GM23338 (cell line): Measurements from ENCODE around the gene TBC1D5. TPM values are rescaled to one million over a fixed set of nuclear protein-coding genes. Genes with fewer than 3 reads are reported as not detected.

Experiments
- ATAC-seq: fragments of 200-7000 bp; cut with Tn5 transposase; 3 replicates; pipeline ENCODE4 v1.9.1; 2020
- DNase-seq: peaks from one replicate; pipeline ENCODE4 v3.0.0-alpha.2; 2015; ENCODE audit warnings: low spot score
- H2AFZ ChIP-seq: fragments of 200-600 bp; sonication (generic); 2 replicates; pipeline ENCODE4 v1.8.0; 2016; ENCODE audit warnings: antibody characterized with exemption, mild to moderate bottlenecking, moderate library complexity
- H3F3A ChIP-seq: fragments of 200-600 bp; sonication (generic); replicated peaks from 2 replicates; pipeline ENCODE4 v1.8.0; 2017; ENCODE audit warnings: antibody characterized with exemption, mixed run types, low read depth
- H3K27ac ChIP-seq: fragments of 200-600 bp; sonication (generic); 2 replicates; pipeline ENCODE4 v1.6.1; 2016; ENCODE audit warnings: low read depth
- H3K27me3 ChIP-seq: fragments of 200-600 bp; sonication (generic); 2 replicates; pipeline ENCODE4 v1.8.0; 2016; ENCODE audit warnings: mild to moderate bottlenecking, mixed run types, moderate library complexity; ENCODE audit not compliant: insufficient read depth
- H3K36me3 ChIP-seq: fragments of 200-600 bp; sonication (generic); 2 replicates; pipeline ENCODE4 v1.8.0; 2016; ENCODE audit warnings: mild to moderate bottlenecking; ENCODE audit not compliant: insufficient read depth
- H3K4me1 ChIP-seq: fragments of 200-600 bp; sonication (generic); 2 replicates; pipeline ENCODE4 v1.8.0; 2016; ENCODE audit warnings: mild to moderate bottlenecking, moderate library complexity; ENCODE audit not compliant: insufficient read depth
- H3K4me2 ChIP-seq: fragments of 200-600 bp; sonication (generic); 2 replicates; pipeline ENCODE4 v1.7.1; 2017; ENCODE audit warnings: mixed run types
- H3K4me3 ChIP-seq: fragments of 200-600 bp; sonication (generic); 2 replicates; pipeline ENCODE4 v1.6.1; 2016; ENCODE audit warnings: mixed run types
- H3K79me2 ChIP-seq: fragments of 200-600 bp; sonication (generic); replicated peaks from 2 replicates; pipeline ENCODE4 v1.8.0; 2017; ENCODE audit warnings: mild to moderate bottlenecking; ENCODE audit not compliant: insufficient read depth
- H3K9me2 ChIP-seq: fragments of 200-600 bp; sonication (generic); 2 replicates; pipeline ENCODE4 v1.8.0; 2017; ENCODE audit not compliant: insufficient read depth
- H4K20me1 ChIP-seq: fragments of 200-600 bp; sonication (generic); replicated peaks from 2 replicates; pipeline ENCODE4 v1.8.0; 2017; ENCODE audit warnings: mild to moderate bottlenecking; ENCODE audit not compliant: insufficient read depth
- H3K27ac Mint-ChIP-seq: 2 replicates; pipeline ENCODE4 v1.8.0; 2020; ENCODE audit warnings: inconsistent platforms, mild to moderate bottlenecking, moderate library complexity, mixed read lengths
- H3K27me3 Mint-ChIP-seq: 3 replicates; pipeline ENCODE4 v1.8.0; 2022; ENCODE audit warnings: low read depth, mild to moderate bottlenecking, moderate library complexity, mixed read lengths, inconsistent platforms; ENCODE audit not compliant: insufficient read depth, poor library complexity
- H3K36me3 Mint-ChIP-seq: 3 replicates; pipeline ENCODE4 v1.8.0; 2021; ENCODE audit warnings: low read depth, mild to moderate bottlenecking, inconsistent platforms, moderate library complexity, mixed read lengths
- H3K4me1 Mint-ChIP-seq: 3 replicates; pipeline ENCODE4 v1.8.0; 2020; ENCODE audit warnings: mild to moderate bottlenecking, inconsistent platforms, mixed read lengths
- H3K4me3 Mint-ChIP-seq: 3 replicates; pipeline ENCODE4 v1.8.0; 2021; ENCODE audit warnings: moderate library complexity, mild to moderate bottlenecking, inconsistent platforms, mixed read lengths
- H3K9me3 Mint-ChIP-seq: 3 replicates; pipeline ENCODE4 v1.8.0; 2020; ENCODE audit warnings: moderate library complexity, mild to moderate bottlenecking, inconsistent platforms, mixed read lengths
- CREB1 ChIP-seq: fragments of 250-450 bp; sonication (Bioruptor Pico); IDR thresholded peaks from 2 replicates; pipeline ENCODE4 v1.5.0; 2020; ENCODE audit warnings: low read depth, mild to moderate bottlenecking, moderate library complexity
- CTCF ChIP-seq, 2 experiments: fragments of 200-600 bp in 1 of 2; sonication (generic) in 1 of 2; conservative IDR thresholded peaks; 2 replicates each; pipeline versions ENCODE4 v1.5.1 to v1.6.1; 2016 to 2017; ENCODE audit warnings: antibody characterized with exemption in 2 of 2, low read depth in 2 of 2, mild to moderate bottlenecking in 2 of 2, moderate library complexity in 1 of 2
- EZH2 ChIP-seq: fragments of 200-600 bp; sonication (generic); IDR thresholded peaks from one replicate; pipeline ENCODE4 v1.8.0; 2017; ENCODE audit warnings: antibody characterized with exemption, mild to moderate bottlenecking, low read depth; ENCODE audit not compliant: unreplicated experiment
- EZH2phosphoT487 ChIP-seq: fragments of 200-600 bp; sonication (generic); IDR thresholded peaks from one replicate; pipeline ENCODE4 v1.8.1; 2018; ENCODE audit warnings: antibody characterized with exemption; ENCODE audit not compliant: unreplicated experiment
- JUNB ChIP-seq: IDR thresholded peaks from one replicate; pipeline ENCODE4 v1.6.1; 2016; ENCODE audit warnings: antibody characterized with exemption; ENCODE audit not compliant: unreplicated experiment
- NANOG ChIP-seq: IDR thresholded peaks from 2 replicates; pipeline ENCODE4 v1.6.1; 2016; ENCODE audit warnings: antibody characterized with exemption, borderline replicate concordance
- POLR2AphosphoS5 ChIP-seq: IDR thresholded peaks from 2 replicates; pipeline ENCODE4 v1.6.1; 2016; ENCODE audit warnings: antibody characterized with exemption, low read depth
- REST ChIP-seq: IDR thresholded peaks from one replicate; pipeline ENCODE4 v1.6.1; 2018; ENCODE audit warnings: antibody characterized with exemption; ENCODE audit not compliant: unreplicated experiment
- STAT1 ChIP-seq: IDR thresholded peaks from one replicate; pipeline ENCODE4 v1.6.1; 2016; ENCODE audit warnings: antibody characterized with exemption; ENCODE audit not compliant: unreplicated experiment
- ZNF114 ChIP-seq: fragments of 250-450 bp; sonication (Bioruptor Pico); IDR thresholded peaks from 2 replicates; pipeline ENCODE4 v1.5.0; 2020; ENCODE audit warnings: mild to moderate bottlenecking, moderate library complexity
- ZNF462 ChIP-seq: fragments of 250-450 bp; sonication (Bioruptor Pico); IDR thresholded peaks from 2 replicates; pipeline ENCODE4 v1.5.0; 2020; ENCODE audit warnings: mild to moderate bottlenecking, moderate library complexity
- polyA plus RNA-seq: library from polyadenylated mRNA; unstranded; fragments of >200 nt; fragmentation: Nextera tagmentation; extraction: Ambion mirVana; gene quantifications from 2 replicates; pipeline ENCODE4 v1.2.1, GENCODE V29; 2016
- total RNA-seq: library from RNA; depleted of rRNA; stranded (reverse); fragments of >200 nt; shearing (Covaris generic); gene quantifications from 2 replicates; pipeline ENCODE4 v1.2.3, GENCODE V29; 2014

TBC1D5 gene
- total and polyA plus RNA-seq, 2 experiments from 2014 or later = 21.8 to 48.1 TPM

GRCh38 chr3:17340693-17341092 lies 401.7 kb downstream of the TBC1D5 start:
- no peak for DNase-seq
- no peaks in the 10 kb centered on the region for H3K36me3 Mint-ChIP-seq
- Histone ChIP-seq H3F3A (no peaks in the 10 kb centered on the region), H4K20me1 (no peaks in the 10 kb centered on the region), H3K4me2 (no peak overlapping the region), H3K9me2 (no peaks in the 10 kb centered on the region), H3K4me1 (no peaks in the 10 kb centered on the region), H3K79me2 (no peaks in the 10 kb centered on the region), H2AFZ (no peak overlapping the region), H3K4me3 (no peak overlapping the region), H3K27ac (no peak overlapping the region), H3K27me3 (no peaks in the 10 kb centered on the region), H3K36me3 (no peaks in the 10 kb centered on the region)
- ATAC-seq = no peak
- no peak overlapping the region for H3K27ac Mint-ChIP-seq
- TF ChIP-seq ZNF462 (CRISPR knock-in tag) (no peak), ZNF114 (CRISPR knock-in tag) (no peak), POLR2AphosphoS5 (no peak), JUNB (no peak), EZH2 (no peak)
- H3K27me3 Mint-ChIP-seq = no peaks in the 10 kb centered on the region
- no peaks in the 10 kb centered on the region for H3K4me1 Mint-ChIP-seq
- H3K4me3 Mint-ChIP-seq = no peak overlapping the region
- no peaks in the 10 kb centered on the region for H3K9me3 Mint-ChIP-seq

GRCh38 chr3:17340261-17340660 lies 402.2 kb downstream of the TBC1D5 start:
- Histone ChIP-seq H3K4me2 (no peak overlapping the region), H3K4me1 (no peaks in the 10 kb centered on the region), H4K20me1 (no peaks in the 10 kb centered on the region), H3K4me3 (no peak overlapping the region), H3K27me3 (no peaks in the 10 kb centered on the region), H3K27ac (no peak overlapping the region), H3K79me2 (no peaks in the 10 kb centered on the region), H3K36me3 (no peaks in the 10 kb centered on the region), H2AFZ (no peak overlapping the region), H3F3A (no peaks in the 10 kb centered on the region), H3K9me2 (no peaks in the 10 kb centered on the region)
- Mint-ChIP-seq H3K27me3 (no peaks in the 10 kb centered on the region), H3K9me3 (no peaks in the 10 kb centered on the region), H3K27ac (no peak overlapping the region), H3K4me3 (no peak overlapping the region), H3K4me1 (no peaks in the 10 kb centered on the region), H3K36me3 (no peaks in the 10 kb centered on the region)
- no peak for ATAC-seq
- no peak for DNase-seq
- no peak for TF ChIP-seq REST
- TF ChIP-seq CTCF (conservative IDR thresholded peaks at IDR 0.05; ENCODE audit: low read depth in 2 of 2) = no peak
- TF ChIP-seq NANOG = no peak
- TF ChIP-seq ZNF114 (CRISPR knock-in tag) = no peak
- TF ChIP-seq CREB1 (CRISPR knock-in tag) = no peak
- TF ChIP-seq EZH2 = no peak
- no peak for TF ChIP-seq STAT1
- TF ChIP-seq POLR2AphosphoS5 = no peak
- no peak for TF ChIP-seq JUNB
- no peak for TF ChIP-seq EZH2phosphoT487
